ENCODE results near the gene LAD1. TPM values are rescaled to one million over a fixed set of nuclear protein-coding genes. Genes with fewer than 3 reads are reported as not detected.

The LAD1 gene
- total RNA-seq, 4 donors from 2014 or later: 175 to 303 (median 218) TPM

GRCh38 chr1:201335174-201335870, 63.8 kb downstream of the LAD1 start:
- H3K36me3 ChIP-seq: peaks cover 5% of the 10 kb centered on the region
- H3K27me3 ChIP-seq: no peaks in the 10 kb centered on the region
- peaks cover 35% of the 10 kb centered on the region for H3K4me1 ChIP-seq
- H3K27ac ChIP-seq: peak overlapping the region; percentile 71
- no peaks in the 10 kb centered on the region for H3K9me3 ChIP-seq
- H3K4me3 ChIP-seq: no peak overlapping the region
- no peak for TF ChIP-seq EP300 (IDR thresholded peaks at IDR 0.05)
- no peak for TF ChIP-seq POLR2A (IDR thresholded peaks at IDR 0.05)
- peak in 1 of 3 donors; percentile 25 for TF ChIP-seq POLR2AphosphoS5 (IDR thresholded peaks at IDR 0.05)
- TF ChIP-seq CTCF (IDR thresholded peaks at IDR 0.05): no peak
- WGBS: 31% methylated on average over 10 of the region's 10 CpGs
- DNase-seq (ENCODE audit: low spot score in 2 of 2): peak in 1 of 2 donors; percentile 32

- DNase-seq (ENCODE audit: low spot score in 2 of 2): peak in 1 of 2 donors; percentile 47
- H3K27ac ChIP-seq: peak overlapping the region; percentile 71
- WGBS: 37% methylated on average over 11 of the region's 11 CpGs
Measured at GRCh38 chr1:201334325-201335173, 64.6 kb downstream of the LAD1 start.

GRCh38 chr1:201332616-201333335, 66.3 kb downstream of the LAD1 start:
- Histone ChIP-seq H3K4me3 (no peak overlapping the region), H3K4me1 (peaks cover 35% of the 10 kb centered on the region), H3K27ac (no peak overlapping the region), H3K27me3 (no peaks in the 10 kb centered on the region), H3K36me3 (peaks cover 10% of the 10 kb centered on the region), H3K9me3 (no peaks in the 10 kb centered on the region)
- peak in 1 of 2 donors; percentile 52 for DNase-seq (ENCODE audit: low spot score in 2 of 2)
- TF ChIP-seq POLR2AphosphoS5 (IDR thresholded peaks at IDR 0.05): no peak
- TF ChIP-seq CTCF (IDR thresholded peaks at IDR 0.05): no peak
- no peak for TF ChIP-seq EP300 (IDR thresholded peaks at IDR 0.05)
- TF ChIP-seq POLR2A (IDR thresholded peaks at IDR 0.05): no peak
- WGBS: 97% methylated on average over 9 of the region's 10 CpGs

More at GRCh38 chr1:201334325-201335173, 64.6 kb downstream of the LAD1 start:
- TF ChIP-seq CTCF (IDR thresholded peaks at IDR 0.05) (no peak), POLR2AphosphoS5 (IDR thresholded peaks at IDR 0.05) (no peak), EP300 (IDR thresholded peaks at IDR 0.05) (no peak), POLR2A (IDR thresholded peaks at IDR 0.05) (no peak)
- Histone ChIP-seq H3K27me3 (no peaks in the 10 kb centered on the region), H3K9me3 (no peaks in the 10 kb centered on the region), H3K4me3 (no peak overlapping the region), H3K4me1 (peaks cover 35% of the 10 kb centered on the region), H3K36me3 (peaks cover 7% of the 10 kb centered on the region)

- peak in 1 of 2 donors; percentile 56 for DNase-seq (ENCODE audit: low spot score in 2 of 2)
- TF ChIP-seq POLR2A (IDR thresholded peaks at IDR 0.05): no peak
- TF ChIP-seq EP300 (IDR thresholded peaks at IDR 0.05): no peak
- no peak for TF ChIP-seq POLR2AphosphoS5 (IDR thresholded peaks at IDR 0.05)
- no peak for TF ChIP-seq CTCF (IDR thresholded peaks at IDR 0.05)
- Histone ChIP-seq H3K4me1 (peaks cover 35% of the 10 kb centered on the region), H3K9me3 (no peaks in the 10 kb centered on the region), H3K27me3 (no peaks in the 10 kb centered on the region), H3K36me3 (peaks cover 16% of the 10 kb centered on the region), H3K4me3 (no peak overlapping the region), H3K27ac (no peak overlapping the region)
- 91% methylated on average over 8 of the region's 8 CpGs for WGBS
Measured at GRCh38 chr1:201332021-201332420, 67.1 kb downstream of the LAD1 start.

All from suprapubic skin (tissue), 4 donors.